Transverse colon (tissue), 4 donors: ENCODE data around the gene CCDC121. TPM values are rescaled to one million over a fixed set of nuclear protein-coding genes. Genes with fewer than 3 reads are reported as not detected.
A peak's percentile ranks its signal among the peaks of the same experiment; 100 is the strongest.

Experiments
- DNase-seq: peaks from one replicate; pipeline ENCODE4 v3.0.0-alpha.2; 2019
- H3K27ac ChIP-seq, 4 donors: fragments of 200-600 bp; sonication (generic); 2 replicates each; pipeline ENCODE4 v1.5.1; 2016 to 2018; ENCODE audit warnings: inconsistent platforms in 4 of 4
- H3K27me3 ChIP-seq: fragments of 200-600 bp; sonication (generic); 2 replicates; pipeline ENCODE4 v1.5.1; 2017; ENCODE audit warnings: inconsistent platforms
- H3K36me3 ChIP-seq, 4 donors: fragments of 200-600 bp; sonication (generic); 2 replicates each; pipeline ENCODE4 v1.5.1; 2017 to 2019; ENCODE audit warnings: inconsistent platforms in 4 of 4
- H3K4me1 ChIP-seq, 4 donors: fragments of 200-600 bp; sonication (generic); 2 replicates each; pipeline ENCODE4 v1.5.1; 2017 to 2020; ENCODE audit warnings: inconsistent platforms in 4 of 4
- H3K4me3 ChIP-seq, 4 donors: fragments of 200-600 bp; sonication (generic); 1 replicate in 1 of 4; 2 replicates in 3 of 4; pipeline versions ENCODE4 v1.5.1 to v1.6.1; 2017 to 2019; ENCODE audit warnings: inconsistent platforms in 4 of 4
- H3K9me3 ChIP-seq, 2 donors: fragments of 200-600 bp; sonication (generic); 2 replicates each; pipeline ENCODE4 v1.5.1; 2017 to 2019; ENCODE audit warnings: inconsistent platforms in 2 of 2
- CTCF ChIP-seq, 5 experiments: fragments of 200-600 bp in 3 of 5; fragments of 450-650 bp in 2 of 5; sonication (generic) in 3 of 5; IDR thresholded peaks; 1 replicate in 2 of 5; 2 replicates in 3 of 5; pipeline ENCODE4 v1.5.1; 2016 to 2017; ENCODE audit warnings: antibody characterized with exemption in 5 of 5, inconsistent platforms in 3 of 5, mild to moderate bottlenecking in 2 of 5, moderate library complexity in 1 of 5
- EP300 ChIP-seq: sonication (generic); formaldehyde crosslinking; IDR thresholded peaks from one replicate; pipeline ENCODE4 v1.6.1; 2017; ENCODE audit warnings: antibody characterized with exemption, low read depth
- POLR2A ChIP-seq: fragments of 450-650 bp; IDR thresholded peaks from one replicate; pipeline ENCODE4 v1.6.1; 2016; ENCODE audit warnings: antibody characterized with exemption, mild to moderate bottlenecking, moderate library complexity
- POLR2AphosphoS5 ChIP-seq, 3 donors: sonication (generic); formaldehyde crosslinking; IDR thresholded peaks; one replicate each; pipeline ENCODE4 v1.6.1; 2016; ENCODE audit warnings: antibody characterized with exemption in 3 of 3
- WGBS, 2 donors: methylation state at CpG; one replicate each; pipeline ENCODE4 v1.1.5; 2018; ENCODE audit warnings: low coverage in 1 of 2; 5-methylcytosine and 5-hydroxymethylcytosine counted together
- in situ Hi-C, 4 donors: fragments of 200-750 bp; cut with MboI; loops; one replicate each; pipeline versions ENCODE4 v1.15.0 to v1.15.1; 2017; ENCODE audit warnings: low sequenced_read_pairs in 3 of 4, low pct_ligation_motif_present in 1 of 4, low pct_unique_long_range_greater_than_20kb in 1 of 4
- intact Hi-C: fragments of 100-400 bp; cut with DNase I; formaldehyde crosslinking; loops from one replicate; pipeline ENCODE4 v1.15.1; 2023; ENCODE audit warnings: low total_unique reads
- total RNA-seq, 4 donors: library from RNA; depleted of rRNA; stranded (reverse); fragments of >200 nt; gene quantifications; one replicate each; pipeline ENCODE4 v1.1.0, GENCODE V29; 2016

The CCDC121 gene
- 1 to 10 TPM in 2 of 4 donors, under 1 TPM in 1, not detected in 1; 0.80 to 4.3 (median 3.8) TPM for total RNA-seq

- Histone ChIP-seq H3K27me3 (no peaks in the 10 kb centered on the region), H3K36me3 (peaks cover 0 to 21% (median under 1%) of the 10 kb centered on the region in 4 donors), H3K27ac (peak within 1 kb of the TSS; percentile 73 to 88 (median 80)), H3K4me1 (peaks cover 14 to 19% (median 15%) of the 10 kb centered on the region in 4 donors), H3K4me3 (peak within 1 kb of the TSS; percentile 50 to 88 (median 76)), H3K9me3 (no peaks in the 10 kb centered on the region)
- DNase-seq: peak; percentile 92
- intact Hi-C loops (no loop called here), in situ Hi-C loops (no loop called here)
- WGBS, 2 donors: 1 to 2% methylated on average over 9 to 41 of the region's 44 CpGs
- peak; percentile 66 for TF ChIP-seq POLR2A
- TF ChIP-seq POLR2AphosphoS5 (IDR thresholded peaks at IDR 0.05): peak; percentile 54 to 68 (median 63)
- TF ChIP-seq CTCF (IDR thresholded peaks at IDR 0.05): no peak
Measured at GRCh38 chr2:27628767-27629709, at the start of gene CCDC121, which contains the start of gene GPN1. Gene CCDC121, minus strand, starts transcription at chr2:27629012. Its CDS starts 1,213 bp downstream, at chr2:27627799. Gene GPN1, plus strand, starts transcription at chr2:27629050. Its CDS starts 9 bp downstream, at chr2:27629059.

GRCh38 chr2:27672723-27673486 lies 44.1 kb upstream of the CCDC121 start:
- WGBS, 2 donors: 67 to 79% methylated on average over 2 to 5 of the region's 5 CpGs
- in situ Hi-C loops (no loop called here), intact Hi-C loops (no loop called here)
- Histone ChIP-seq H3K4me1 (no peaks in the 10 kb centered on the region), H3K27me3 (no peaks in the 10 kb centered on the region), H3K4me3 (no peak overlapping the region), H3K36me3 (peaks cover 0 to 79% (median 30%) of the 10 kb centered on the region in 4 donors), H3K27ac (no peak overlapping the region), H3K9me3 (no peaks in the 10 kb centered on the region)
- TF ChIP-seq CTCF (IDR thresholded peaks at IDR 0.05) (no peak), EP300 (no peak), POLR2A (no peak), POLR2AphosphoS5 (IDR thresholded peaks at IDR 0.05) (no peak)
- no peak for DNase-seq

- Histone ChIP-seq H3K27me3 (no peaks in the 10 kb centered on the region), H3K36me3 (peaks cover 0 to 72% (median 26%) of the 10 kb centered on the region in 4 donors), H3K9me3 (no peaks in the 10 kb centered on the region), H3K4me1 (no peaks in the 10 kb centered on the region), H3K4me3 (no peak overlapping the region), H3K27ac (no peak overlapping the region)
- 86 to 93% methylated on average over 4 of the region's 4 CpGs for WGBS, 2 donors
- in situ Hi-C loops (no loop called here), intact Hi-C loops (no loop called here)
- no peak for TF ChIP-seq CTCF (IDR thresholded peaks at IDR 0.05)
- TF ChIP-seq POLR2AphosphoS5 (IDR thresholded peaks at IDR 0.05): no peak
- TF ChIP-seq EP300: no peak
- TF ChIP-seq POLR2A: no peak
- no peak for DNase-seq
Measured at GRCh38 chr2:27671235-27671634, 42.4 kb upstream of the CCDC121 start.

- peaks cover 16 to 25% (median 20%) of the 10 kb centered on the region in 4 donors for H3K4me1 ChIP-seq
- H3K36me3 ChIP-seq: peaks cover 0 to 51% (median 18%) of the 10 kb centered on the region in 4 donors
- intact Hi-C loops: no loop called here
- no peak overlapping the region for H3K27ac ChIP-seq
- TF ChIP-seq POLR2A (no peak), POLR2AphosphoS5 (IDR thresholded peaks at IDR 0.05) (no peak), CTCF (IDR thresholded peaks at IDR 0.05) (no peak), EP300 (no peak)
- in situ Hi-C loops: no loop called here
- 83 to 86% methylated on average over 1 of the region's 1 CpG for WGBS, 2 donors
- no peaks in the 10 kb centered on the region for H3K27me3 ChIP-seq
- H3K9me3 ChIP-seq: no peaks in the 10 kb centered on the region
- no peak for DNase-seq
- no peak overlapping the region for H3K4me3 ChIP-seq
Measured at GRCh38 chr2:27667446-27667845, 38.6 kb upstream of the CCDC121 start.
